SK-N-MC (cell line): Measurements from ENCODE around the gene OR1L1.

ENCODE experiments used
- DNase-seq: peaks from one replicate; pipeline ENCODE4 v3.0.0-alpha.2; 2011; ENCODE audit warnings: low read depth, low spot score
- H3K27ac ChIP-seq: fragments of 200-600 bp; sonication (generic); 2 replicates; pipeline ENCODE4 v1.5.1; 2016; ENCODE audit warnings: mixed run types
- H3K36me3 ChIP-seq: fragments of 200-600 bp; sonication (generic); 2 replicates; pipeline ENCODE4 v1.6.1; 2017; ENCODE audit warnings: antibody characterized with exemption, low read length, mixed read lengths; ENCODE audit not compliant: insufficient read depth
- H3K4me3 ChIP-seq: fragments of 200-600 bp; sonication (generic); 2 replicates; pipeline ENCODE4 v1.5.1; 2016
- H3K9ac ChIP-seq: fragments of 200-600 bp; sonication (generic); 2 replicates; pipeline ENCODE4 v1.8.0; 2017; ENCODE audit warnings: mixed run types, mixed read lengths; ENCODE audit not compliant: insufficient read length
- H3K9me3 ChIP-seq: fragments of 200-600 bp; sonication (generic); 2 replicates; pipeline ENCODE4 v1.6.1; 2017; ENCODE audit warnings: low read depth, mild to moderate bottlenecking, antibody characterized with exemption, low read length, moderate library complexity, mixed read lengths
- EZH2 ChIP-seq: fragments of 200-600 bp; sonication (generic); IDR thresholded peaks from one replicate; pipeline ENCODE4 v1.6.1; 2017; ENCODE audit warnings: antibody characterized with exemption
- FOXP2 ChIP-seq: optimal IDR thresholded peaks from 2 replicates; pipeline ENCODE3; 2011; ENCODE audit warnings: mild to moderate bottlenecking, moderate library complexity; ENCODE audit not compliant: insufficient read depth; ENCODE audit errors: extremely low read length, control extremely low read depth
- POLR2AphosphoS5 ChIP-seq: IDR thresholded peaks from 2 replicates; pipeline ENCODE4 v1.6.1; 2012; ENCODE audit warnings: mild to moderate bottlenecking, low read depth, low read length, borderline replicate concordance

Gene OR1L1

GRCh38 chr9:122695696-122696095 is 34.2 kb downstream of the OR1L1 start:
- H3K4me3 ChIP-seq, result no peak overlapping the region
- H3K36me3 ChIP-seq, result no peaks in the 10 kb centered on the region
- DNase-seq, result no peak
- 0 out of 2 replicates have a peak, but pooled peaks cover 7% of the 10 kb centered on the region for H3K9me3 ChIP-seq
- no peak overlapping the region for H3K9ac ChIP-seq
- H3K27ac ChIP-seq, result no peak overlapping the region
- TF ChIP-seq EZH2, result no peak
- no peak for TF ChIP-seq POLR2AphosphoS5
- no peak for TF ChIP-seq FOXP2
